Mesendoderm (in vitro differentiated cells): ENCODE data around the gene MICAL2.

Experiments
- DNase-seq: peaks from one replicate; pipeline ENCODE4 v3.0.0; 2013
- H2AK5ac ChIP-seq: 2 replicates; pipeline ENCODE4 v1.6.1; 2013; ENCODE audit warnings: low read length, inconsistent platforms
- H2BK120ac ChIP-seq: 2 replicates; pipeline ENCODE4 v1.6.1; 2013; ENCODE audit warnings: low read depth, mild to moderate bottlenecking, low read length, moderate library complexity, mixed read lengths
- H2BK15ac ChIP-seq: replicated peaks from 2 replicates; pipeline ENCODE4 v1.6.1; 2013; ENCODE audit warnings: low read depth, mild to moderate bottlenecking, moderate library complexity
- H2BK5ac ChIP-seq: 2 replicates; pipeline ENCODE4 v1.6.1; 2013; ENCODE audit warnings: low read length, inconsistent platforms
- H3K18ac ChIP-seq: 2 replicates; pipeline ENCODE4 v1.6.1; 2013; ENCODE audit warnings: mild to moderate bottlenecking, low read length, mixed read lengths
- H3K23ac ChIP-seq: one replicate; pipeline ENCODE4 v1.6.1; 2013; ENCODE audit warnings: low read length
- H3K27ac ChIP-seq: 2 replicates; pipeline ENCODE4 v1.5.1; 2013; ENCODE audit warnings: low read depth, mild to moderate bottlenecking, inconsistent platforms, low read length, moderate library complexity
- H3K27me3 ChIP-seq: 2 replicates; pipeline ENCODE4 v1.6.1; 2013; ENCODE audit warnings: low read length, control low read depth, mild to moderate bottlenecking, inconsistent platforms; ENCODE audit not compliant: insufficient read depth, poor library complexity
- H3K36me3 ChIP-seq: 2 replicates; pipeline ENCODE4 v1.6.1; 2013; ENCODE audit warnings: low read length, inconsistent platforms; ENCODE audit not compliant: control insufficient read depth, insufficient read depth
- H3K4ac ChIP-seq: one replicate; pipeline ENCODE4 v1.6.1; 2013; ENCODE audit warnings: low read depth, mild to moderate bottlenecking, low read length, moderate library complexity
- H3K4me1 ChIP-seq: 2 replicates; pipeline ENCODE4 v1.6.1; 2013; ENCODE audit warnings: low read depth, low read length, inconsistent platforms; ENCODE audit not compliant: control insufficient read depth
- H3K4me2 ChIP-seq: 2 replicates; pipeline ENCODE4 v1.6.1; 2013; ENCODE audit warnings: low read length
- H3K4me3 ChIP-seq: 2 replicates; pipeline ENCODE4 v1.5.1; 2013; ENCODE audit warnings: mild to moderate bottlenecking, low read length
- H3K56ac ChIP-seq: one replicate; pipeline ENCODE4 v1.6.1; 2013; ENCODE audit warnings: low read length
- H3K79me1 ChIP-seq: 2 replicates; pipeline ENCODE4 v1.6.1; 2013; ENCODE audit warnings: low read length, inconsistent platforms
- H3K79me2 ChIP-seq: 2 replicates; pipeline ENCODE4 v1.6.1; 2013; ENCODE audit warnings: mild to moderate bottlenecking, low read length; ENCODE audit not compliant: control insufficient read depth, insufficient read depth
- H3K9ac ChIP-seq: 2 replicates; pipeline ENCODE4 v1.6.1; 2013; ENCODE audit warnings: low read length, inconsistent platforms
- H4K5ac ChIP-seq: one replicate; pipeline ENCODE4 v1.6.1; 2013; ENCODE audit warnings: low read length
- H4K8ac ChIP-seq: one replicate; pipeline ENCODE4 v1.6.1; 2013; ENCODE audit warnings: low read depth, mild to moderate bottlenecking, control low read depth, low read length, moderate library complexity
- WGBS: extraction: QIAGEN DNeasy Blood & Tissue Kit; methylation state at CpG from one replicate; pipeline ENCODE4 v1.1.7; 2013; ENCODE audit warnings: low lambda C conversion rate, missing lambda C conversion rate; ENCODE audit not compliant: insufficient coverage; ENCODE audit errors: extremely low coverage; 5-methylcytosine and 5-hydroxymethylcytosine counted together

MICAL2 gene

GRCh38 chr11:12205330-12205729 lies 94.9 kb downstream of the MICAL2 start:
- Histone ChIP-seq H2BK120ac (no peak overlapping the region), H3K4me3 (no peak overlapping the region), H3K27me3 (no peaks in the 10 kb centered on the region), H3K27ac (no peak overlapping the region), H3K4ac (no peak overlapping the region), H3K18ac (no peak overlapping the region), H3K36me3 (no peaks in the 10 kb centered on the region), H3K4me2 (no peak overlapping the region), H3K4me1 (peaks cover 6% of the 10 kb centered on the region), H2BK15ac (no peak overlapping the region), H3K56ac (no peak overlapping the region), H4K8ac (no peak overlapping the region), H3K9ac (no peak overlapping the region), H3K79me2 (no peaks in the 10 kb centered on the region), H2BK5ac (no peak overlapping the region), H3K23ac (no peak overlapping the region), H4K5ac (no peak overlapping the region), H3K79me1 (no peaks in the 10 kb centered on the region), H2AK5ac (no peak overlapping the region)
- DNase-seq, result no peak

GRCh38 chr11:12206529-12206928 lies 96.1 kb downstream of the MICAL2 start:
- no peaks in the 10 kb centered on the region for H3K79me2 ChIP-seq
- H3K36me3 ChIP-seq, result no peaks in the 10 kb centered on the region
- no peaks in the 10 kb centered on the region for H3K27me3 ChIP-seq
- no peak for DNase-seq
- no CpG with 5 or more reads among the region's 3 CpGs for WGBS
- H3K56ac ChIP-seq, result peak overlapping the region; percentile 22
- H4K8ac ChIP-seq, result no peak overlapping the region
- H3K4me1 ChIP-seq, result peaks cover under 1% of the 10 kb centered on the region
- H3K23ac ChIP-seq, result no peak overlapping the region
- no peak overlapping the region for H4K5ac ChIP-seq
- no peak overlapping the region for H3K27ac ChIP-seq
- H2BK5ac ChIP-seq, result no peak overlapping the region
- no peak overlapping the region for H2BK15ac ChIP-seq
- H3K18ac ChIP-seq, result no peak overlapping the region
- no peaks in the 10 kb centered on the region for H3K79me1 ChIP-seq
- H3K4me3 ChIP-seq, result no peak overlapping the region
- H3K4ac ChIP-seq, result no peak overlapping the region
- no peak overlapping the region for H3K9ac ChIP-seq
- H2AK5ac ChIP-seq, result no peak overlapping the region
- H3K4me2 ChIP-seq, result no peak overlapping the region
- H2BK120ac ChIP-seq, result no peak overlapping the region

- DNase-seq, result no peak
- Histone ChIP-seq H3K27me3 (no peaks in the 10 kb centered on the region), H4K5ac (no peak overlapping the region), H3K23ac (no peak overlapping the region), H4K8ac (no peak overlapping the region), H3K4me2 (no peak overlapping the region), H3K79me2 (no peaks in the 10 kb centered on the region), H2BK5ac (no peak overlapping the region), H2AK5ac (no peak overlapping the region), H3K79me1 (no peaks in the 10 kb centered on the region), H3K56ac (no peak overlapping the region), H3K27ac (no peak overlapping the region), H3K4me3 (no peak overlapping the region), H3K18ac (no peak overlapping the region), H3K9ac (no peak overlapping the region), H2BK15ac (no peak overlapping the region), H3K36me3 (no peaks in the 10 kb centered on the region), H2BK120ac (no peak overlapping the region), H3K4me1 (no peaks in the 10 kb centered on the region), H3K4ac (no peak overlapping the region)
- WGBS, result no CpG with 5 or more reads among the region's 9 CpGs
Measured at GRCh38 chr11:12207384-12208150, 97.2 kb downstream of the MICAL2 start.

GRCh38 chr11:12209096-12209495 lies 98.7 kb downstream of the MICAL2 start:
- no peak overlapping the region for H3K4me3 ChIP-seq
- no peak overlapping the region for H2AK5ac ChIP-seq
- no peak overlapping the region for H3K23ac ChIP-seq
- no peaks in the 10 kb centered on the region for H3K79me2 ChIP-seq
- no peak overlapping the region for H2BK5ac ChIP-seq
- no peak overlapping the region for H3K18ac ChIP-seq
- no peak overlapping the region for H3K27ac ChIP-seq
- H3K27me3 ChIP-seq, result no peaks in the 10 kb centered on the region
- H3K79me1 ChIP-seq, result no peaks in the 10 kb centered on the region
- H3K4me1 ChIP-seq, result no peaks in the 10 kb centered on the region
- no peak overlapping the region for H4K5ac ChIP-seq
- H3K56ac ChIP-seq, result no peak overlapping the region
- H3K9ac ChIP-seq, result no peak overlapping the region
- H3K4me2 ChIP-seq, result no peak overlapping the region
- DNase-seq, result no peak
- no CpG with 5 or more reads among the region's 2 CpGs for WGBS
- no peaks in the 10 kb centered on the region for H3K36me3 ChIP-seq
- no peak overlapping the region for H4K8ac ChIP-seq
- H2BK15ac ChIP-seq, result no peak overlapping the region
- H3K4ac ChIP-seq, result no peak overlapping the region
- H2BK120ac ChIP-seq, result no peak overlapping the region

DNA sequence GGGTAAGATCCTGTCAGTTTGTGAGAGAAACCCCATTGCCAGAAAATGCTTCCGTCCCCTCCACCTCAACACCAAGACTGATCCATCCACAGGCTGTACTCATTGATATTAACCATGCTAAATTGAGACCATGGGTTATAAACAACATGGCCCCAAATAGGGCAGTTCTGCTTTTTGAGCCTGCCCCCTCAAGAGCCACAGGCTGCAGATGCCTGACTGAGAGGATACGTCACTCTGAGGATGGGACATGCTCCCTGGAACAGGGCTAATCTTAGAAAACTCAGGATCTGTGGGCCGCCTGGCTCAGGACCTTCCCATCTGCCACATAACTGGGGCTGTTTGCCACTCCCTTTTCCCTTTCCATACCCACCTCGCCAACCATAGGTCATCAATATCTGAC lies 99.8 kb downstream of the MICAL2 start:
- Histone ChIP-seq H3K4me2 (no peak overlapping the region), H3K56ac (no peak overlapping the region), H3K4ac (no peak overlapping the region), H3K9ac (no peak overlapping the region), H3K23ac (no peak overlapping the region), H4K8ac (no peak overlapping the region), H3K4me1 (no peaks in the 10 kb centered on the region), H2BK120ac (no peak overlapping the region), H3K79me2 (no peaks in the 10 kb centered on the region), H4K5ac (no peak overlapping the region), H3K27ac (no peak overlapping the region), H2BK5ac (no peak overlapping the region), H3K79me1 (no peaks in the 10 kb centered on the region), H3K18ac (no peak overlapping the region), H3K27me3 (no peaks in the 10 kb centered on the region), H2AK5ac (no peak overlapping the region), H3K4me3 (no peak overlapping the region), H3K36me3 (no peaks in the 10 kb centered on the region), H2BK15ac (no peak overlapping the region)
- no peak for DNase-seq
- WGBS, result no CpG with 5 or more reads among the region's 4 CpGs
